Urinary bladder (tissue), 4 donors: ENCODE data around the gene LRRC17. TPM values are rescaled to one million over a fixed set of nuclear protein-coding genes. Genes with fewer than 3 reads are reported as not detected.
"Not testable (repeated sequence)": the region's sequence is repeated elsewhere in the genome, so short reads cannot be mapped to it uniquely, and the experiment has no call there.

Source experiments
- DNase-seq: peaks from one replicate; pipeline ENCODE4 v3.0.0-alpha.2; 2015; ENCODE audit errors: extremely low spot score
- H3K27ac ChIP-seq: one replicate; pipeline ENCODE4 v1.5.1; 2013; ENCODE audit warnings: low read depth, mild to moderate bottlenecking, moderate library complexity
- H3K36me3 ChIP-seq: one replicate; pipeline ENCODE4 v1.6.1; 2013; ENCODE audit warnings: mild to moderate bottlenecking, moderate library complexity; ENCODE audit not compliant: insufficient read depth
- H3K4me1 ChIP-seq: one replicate; pipeline ENCODE4 v1.6.1; 2013; ENCODE audit warnings: mild to moderate bottlenecking, moderate library complexity; ENCODE audit not compliant: insufficient read depth
- H3K4me3 ChIP-seq: one replicate; pipeline ENCODE4 v1.5.1; 2013; ENCODE audit warnings: low read depth, low read length
- WGBS: extraction: QIAGEN DNeasy Blood & Tissue Kit; methylation state at CpG from one replicate; pipeline ENCODE4 v1.1.7; 2013; 5-methylcytosine and 5-hydroxymethylcytosine counted together
- polyA plus RNA-seq: library from polyadenylated mRNA; stranded (reverse); fragments of 200-250 nt; gene quantifications from one replicate; pipeline ENCODE4 v1.2.3, GENCODE V29; 2013
- total RNA-seq: library from RNA; depleted of rRNA; stranded (reverse); fragments of >200 nt; gene quantifications from one replicate; pipeline ENCODE4 v1.2.3, GENCODE V29; 2014
- donor health status: healthy with polysubstance abuse.
- donor health status: healthy.

The LRRC17 gene
- total and polyA plus RNA-seq, 2 donors, result 3.8 to 200 TPM

GRCh38 chr7:102938679-102939078 lies 25.9 kb downstream of the LRRC17 start:
- Histone ChIP-seq H3K27ac (peak overlapping the region; percentile 5), H3K4me3 (no peak overlapping the region), H3K4me1 (no peaks in the 10 kb centered on the region), H3K36me3 (no peaks in the 10 kb centered on the region)
- no peak for DNase-seq
- WGBS, result 28% methylated on average over 1 of the region's 1 CpG

DNA sequence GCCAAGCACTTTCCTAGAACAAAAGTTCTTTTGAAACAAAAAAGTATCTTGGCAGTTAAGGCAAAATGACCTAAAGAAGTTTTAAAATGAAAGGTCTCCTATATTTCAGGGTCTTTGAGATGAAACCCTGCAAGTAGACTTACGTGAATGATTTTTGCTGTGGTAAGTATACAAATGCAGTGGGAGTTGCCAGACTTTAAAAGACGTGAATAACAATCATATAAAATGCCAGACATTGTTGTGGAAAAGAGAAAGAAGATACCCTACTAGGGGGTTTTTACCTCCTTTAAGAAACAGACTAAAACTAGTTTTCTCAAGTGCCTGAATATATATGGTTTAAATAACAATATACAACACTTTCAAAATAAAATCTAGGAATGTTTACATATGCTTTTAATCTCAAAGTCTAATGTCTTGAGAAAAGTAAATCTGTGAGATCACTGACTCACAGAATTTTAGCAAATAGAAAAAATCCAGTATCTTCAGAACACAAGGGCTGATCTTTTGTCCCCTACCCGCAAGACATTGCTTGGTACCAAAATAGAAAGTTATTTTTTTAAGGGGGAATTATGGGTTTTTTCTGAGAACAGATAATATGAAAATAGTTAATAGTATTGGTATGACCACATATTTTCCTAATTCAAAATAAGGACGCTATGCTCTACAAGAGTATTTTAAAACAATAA lies 29.5 kb downstream of the LRRC17 start:
- no peak overlapping the region for H3K4me3 ChIP-seq
- H3K36me3 ChIP-seq, result no peaks in the 10 kb centered on the region
- no peak for DNase-seq
- 53% methylated on average over 4 of the region's 4 CpGs for WGBS
- H3K4me1 ChIP-seq, result no peaks in the 10 kb centered on the region
- H3K27ac ChIP-seq, result no peak overlapping the region

- no peak overlapping the region for H3K27ac ChIP-seq
- no peaks in the 10 kb centered on the region for H3K4me1 ChIP-seq
- no peak for DNase-seq
- H3K36me3 ChIP-seq, result no peaks in the 10 kb centered on the region
- 77% methylated on average over 1 of the region's 1 CpG for WGBS
- H3K4me3 ChIP-seq, result no peak overlapping the region
Measured at GRCh38 chr7:102942868-102943267, 30.1 kb downstream of the LRRC17 start.

GRCh38 chr7:102943423-102944169 lies 30.8 kb downstream of the LRRC17 start:
- WGBS, result 89% methylated on average over 5 of the region's 5 CpGs
- Histone ChIP-seq H3K27ac (no peak overlapping the region), H3K36me3 (no peaks in the 10 kb centered on the region)

GRCh38 chr7:102944241-102944640 lies 31.4 kb downstream of the LRRC17 start:
- DNase-seq, result no peak
- WGBS, result 91% methylated on average over 4 of the region's 4 CpGs
- no peak overlapping the region for H3K4me3 ChIP-seq
- H3K36me3 ChIP-seq, result no peaks in the 10 kb centered on the region
- H3K27ac ChIP-seq, result no peak overlapping the region
- no peaks in the 10 kb centered on the region for H3K4me1 ChIP-seq

More at GRCh38 chr7:102943423-102944169, 30.8 kb downstream of the LRRC17 start:
- Histone ChIP-seq H3K4me1 (no peaks in the 10 kb centered on the region), H3K4me3 (no peak overlapping the region)
- no peak for DNase-seq

DNA sequence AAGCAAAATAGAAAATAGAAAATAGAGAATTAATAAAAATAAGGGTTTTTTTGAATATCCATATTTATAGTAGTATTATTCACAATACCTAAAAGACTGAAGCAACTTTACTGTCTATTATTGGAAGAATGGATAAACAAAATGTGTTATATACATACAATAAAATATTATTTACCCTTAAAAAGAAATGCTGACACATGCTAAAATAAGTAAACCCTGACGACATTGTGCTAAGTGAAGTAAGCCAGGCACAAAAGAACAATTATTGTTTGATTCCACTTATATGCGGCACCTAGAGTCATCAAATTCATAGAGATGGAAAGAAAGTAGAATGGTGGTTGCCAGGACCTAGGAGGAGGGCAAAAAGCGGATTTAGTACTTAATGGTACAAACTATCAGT lies 39.0 kb downstream of the LRRC17 start:
- H3K27ac ChIP-seq, result no peak overlapping the region
- WGBS, result 95% methylated on average over 3 of the region's 3 CpGs
- no peaks in the 10 kb centered on the region for H3K4me1 ChIP-seq
- no peaks in the 10 kb centered on the region for H3K36me3 ChIP-seq
- H3K4me3 ChIP-seq, result no peak overlapping the region
- no peak for DNase-seq

DNA sequence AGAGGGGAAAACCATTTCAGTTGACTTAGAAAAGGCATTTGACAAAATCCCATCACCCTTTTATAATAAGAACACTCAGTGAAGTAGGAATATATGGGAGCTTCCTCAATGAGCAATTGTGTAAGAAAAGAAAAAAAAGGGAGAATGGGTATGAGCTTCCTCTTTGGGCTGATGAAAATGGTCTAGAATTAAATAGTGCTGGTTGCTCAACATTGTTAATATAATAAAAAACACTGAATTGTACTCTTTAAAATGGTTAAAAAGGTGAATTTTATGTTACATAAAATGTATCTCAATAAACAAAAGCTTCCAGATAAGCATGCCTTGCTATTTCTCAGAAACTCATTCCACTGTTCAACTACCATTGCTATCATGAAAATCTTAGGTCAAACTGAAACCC lies 40.6 kb downstream of the LRRC17 start:
- Histone ChIP-seq H3K27ac (no peak overlapping the region), H3K36me3 (no peaks in the 10 kb centered on the region)
- DNase-seq, result no peak

GRCh38 chr7:102954359-102954758 lies 41.6 kb downstream of the LRRC17 start:
- H3K27ac ChIP-seq, H3K4me3 ChIP-seq, H3K36me3 ChIP-seq, H3K4me1 ChIP-seq, DNase-seq: not testable (repeated sequence)
- WGBS, result 88% methylated on average over 4 of the region's 4 CpGs

More for the DNA sequence above, 40.6 kb downstream of the LRRC17 start:
- Histone ChIP-seq H3K4me3 (no peak overlapping the region), H3K4me1 (no peaks in the 10 kb centered on the region)

- 86% methylated on average over 3 of the region's 3 CpGs for WGBS
- not testable (repeated sequence) for H3K36me3 ChIP-seq, H3K27ac ChIP-seq, H3K4me1 ChIP-seq, DNase-seq, H3K4me3 ChIP-seq
Measured at GRCh38 chr7:102958004-102958403, 45.2 kb downstream of the LRRC17 start.

- 76% methylated on average over 1 of the region's 2 CpGs for WGBS
- not testable (repeated sequence) for H3K4me1 ChIP-seq, H3K36me3 ChIP-seq, H3K4me3 ChIP-seq, DNase-seq, H3K27ac ChIP-seq
Measured at GRCh38 chr7:102961993-102962392, 49.2 kb downstream of the LRRC17 start.

DNA sequence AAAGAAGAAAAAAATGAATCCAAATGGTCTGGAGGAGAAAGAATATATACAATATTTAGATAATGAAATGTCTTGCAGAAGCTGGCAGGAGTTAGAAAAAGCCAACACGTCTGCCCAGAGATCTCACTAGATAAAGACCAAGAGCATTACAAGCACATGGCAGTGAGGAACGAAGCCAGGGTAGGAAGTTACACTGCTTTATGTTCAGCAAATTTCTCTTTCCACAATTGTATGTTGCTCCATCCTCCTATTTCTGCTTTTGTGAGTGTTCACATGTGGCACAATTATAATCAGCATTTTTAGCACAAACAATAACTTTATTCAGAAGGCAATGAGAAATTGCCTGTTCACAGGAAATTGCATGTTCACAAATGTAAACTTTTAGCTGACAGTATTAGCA lies 53.7 kb downstream of the LRRC17 start:
- no peaks in the 10 kb centered on the region for H3K36me3 ChIP-seq
- WGBS, result 62% methylated on average over 2 of the region's 2 CpGs
- no peak for DNase-seq
- H3K4me1 ChIP-seq, result no peaks in the 10 kb centered on the region
- no peak overlapping the region for H3K4me3 ChIP-seq
- no peak overlapping the region for H3K27ac ChIP-seq

- no peaks in the 10 kb centered on the region for H3K36me3 ChIP-seq
- no peak for DNase-seq
- no peak overlapping the region for H3K4me3 ChIP-seq
- H3K4me1 ChIP-seq, result no peaks in the 10 kb centered on the region
- H3K27ac ChIP-seq, result no peak overlapping the region
Measured at GRCh38 chr7:102967798-102968197, 55.0 kb downstream of the LRRC17 start.

DNA sequence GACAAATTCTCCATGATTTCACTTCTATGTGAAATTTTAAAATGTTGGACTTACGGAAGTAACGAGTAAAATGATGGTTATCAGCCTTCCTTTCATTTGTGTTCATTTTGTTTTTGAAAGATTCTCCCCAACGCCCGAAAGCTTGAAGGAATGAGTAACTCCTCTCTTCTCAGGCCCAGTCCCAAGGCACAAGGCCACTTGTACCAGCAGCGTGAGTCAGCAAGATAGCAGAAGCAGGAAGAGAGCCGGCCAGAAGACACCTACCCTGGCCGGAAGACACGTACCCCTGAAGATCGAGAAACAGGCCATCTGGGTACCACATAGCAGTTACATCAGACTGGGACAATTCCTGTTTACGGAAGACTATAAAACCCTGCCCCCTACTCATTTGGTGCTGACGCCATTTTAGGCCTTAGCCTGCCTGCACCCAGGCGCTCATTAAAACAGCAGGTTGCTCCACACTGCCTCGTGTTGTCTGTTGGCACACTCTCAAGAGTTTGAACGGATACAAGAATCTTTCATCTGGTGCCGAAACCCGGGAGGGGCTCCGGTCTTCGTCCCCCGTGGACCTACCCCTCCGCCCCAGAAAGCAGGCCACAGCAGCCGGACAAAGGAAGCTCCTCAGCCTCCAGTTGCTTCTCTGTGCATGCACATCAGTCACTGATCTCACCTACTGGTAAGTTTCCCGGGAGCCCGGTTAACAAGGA lies 60.4 kb downstream of the LRRC17 start:
- no peak overlapping the region for H3K4me3 ChIP-seq
- no peak overlapping the region for H3K27ac ChIP-seq
- H3K4me1 ChIP-seq, result no peaks in the 10 kb centered on the region
- WGBS, result 93% methylated on average over 23 of the region's 23 CpGs
- no peak for DNase-seq
- no peaks in the 10 kb centered on the region for H3K36me3 ChIP-seq
